IMR-90 (cell line): ENCODE data around the gene NUDT1. TPM values are rescaled to one million over a fixed set of nuclear protein-coding genes. Genes with fewer than 3 reads are reported as not detected.

Experiments
- ATAC-seq: fragments of 200-7000 bp; cut with Tn5 transposase; 2 replicates; pipeline ENCODE4 v1.9.1; 2020; ENCODE audit warnings: low read depth, mild to moderate bottlenecking, moderate library complexity
- BruUV-seq: library from RNA; stranded (reverse); fragments of 400-500 nt; replicated peaks from 2 replicates; lab custom pipeline; 2021; lab: Mats Ljungman, UMichigan
- CTCF ChIA-PET: fragments of 300-600 bp; formaldehyde crosslinking; extraction: SDS; loops from one replicate; lab custom pipeline; 2021; ENCODE audit warnings: antibody characterized with exemption; lab: Yijun Ruan, JAX
- POLR2A ChIA-PET: fragments of 300-600 bp; sonication (Branson Sonifier 250); formaldehyde crosslinking; loops from one replicate; lab custom pipeline; 2022; ENCODE audit warnings: antibody characterized with exemption; ENCODE audit not compliant: unreplicated experiment; lab: Charles Lee
- DNase-seq: peaks from one replicate; pipeline ENCODE4 v3.0.0; 2013
- H2AFZ ChIP-seq: replicated peaks from 2 replicates; pipeline ENCODE3; 2013; ENCODE audit warnings: low read length, mild to moderate bottlenecking; ENCODE audit not compliant: poor library complexity
- H2AK5ac ChIP-seq: 2 replicates; pipeline ENCODE4 v1.6.1; 2013; ENCODE audit warnings: low read depth, low read length, inconsistent platforms
- H2AK9ac ChIP-seq: replicated peaks from 2 replicates; pipeline ENCODE3; 2013; ENCODE audit warnings: mild to moderate bottlenecking, low read depth, low read length, moderate library complexity; ENCODE audit not compliant: poor library complexity
- H2BK120ac ChIP-seq: 2 replicates; pipeline ENCODE4 v1.6.1; 2013; ENCODE audit warnings: low read depth, low read length, inconsistent platforms
- H2BK15ac ChIP-seq: 3 replicates; pipeline ENCODE4 v1.6.1; 2013; ENCODE audit warnings: low read depth, low read length, inconsistent platforms
- H2BK20ac ChIP-seq: 2 replicates; pipeline ENCODE4 v1.6.1; 2013; ENCODE audit warnings: low read depth, mild to moderate bottlenecking, inconsistent platforms, low read length, moderate library complexity
- H2BK5ac ChIP-seq: 2 replicates; pipeline ENCODE4 v1.6.1; 2013; ENCODE audit warnings: mild to moderate bottlenecking, low read depth, low read length, inconsistent platforms; ENCODE audit not compliant: poor library complexity, severe bottlenecking
- H3K14ac ChIP-seq: replicated peaks from 2 replicates; pipeline ENCODE4 v1.6.1; 2013; ENCODE audit warnings: low read depth, low read length, inconsistent platforms
- H3K18ac ChIP-seq: 2 replicates; pipeline ENCODE4 v1.6.1; 2013; ENCODE audit warnings: low read depth, low read length, control low read depth
- H3K23ac ChIP-seq: 2 replicates; pipeline ENCODE4 v1.6.1; 2013; ENCODE audit warnings: low read depth, low read length, inconsistent platforms
- H3K27ac ChIP-seq: 2 replicates; pipeline ENCODE4 v1.5.1; 2013; ENCODE audit warnings: mild to moderate bottlenecking, control low read depth, low read length; ENCODE audit not compliant: insufficient read depth
- H3K27me3 ChIP-seq: 2 replicates; pipeline ENCODE4 v1.6.1; 2013; ENCODE audit warnings: low read length; ENCODE audit not compliant: control insufficient read depth, insufficient read depth
- H3K36me3 ChIP-seq: 2 replicates; pipeline ENCODE4 v1.6.1; 2013; ENCODE audit warnings: low read length, mixed read lengths; ENCODE audit not compliant: control insufficient read depth, insufficient read depth
- H3K4ac ChIP-seq: 2 replicates; pipeline ENCODE4 v1.6.1; 2013; ENCODE audit warnings: low read depth, low read length, inconsistent platforms
- H3K4me1 ChIP-seq: 2 replicates; pipeline ENCODE4 v1.6.1; 2013; ENCODE audit warnings: low read length, mixed read lengths; ENCODE audit not compliant: control insufficient read depth, insufficient read depth
- H3K4me2 ChIP-seq: 2 replicates; pipeline ENCODE4 v1.6.1; 2013; ENCODE audit warnings: low read depth, mild to moderate bottlenecking, control low read depth, low read length, moderate library complexity
- H3K4me3 ChIP-seq: 2 replicates; pipeline ENCODE4 v1.5.1; 2013; ENCODE audit warnings: low read depth, mild to moderate bottlenecking, control low read depth, low read length, moderate library complexity; ENCODE audit not compliant: insufficient read depth
- H3K56ac ChIP-seq: 2 replicates; pipeline ENCODE4 v1.6.1; 2013; ENCODE audit warnings: low read length, inconsistent platforms; ENCODE audit not compliant: insufficient read depth; ENCODE audit errors: extremely low read depth
- H3K79me1 ChIP-seq, 2 experiments: 2 replicates each; pipeline ENCODE4 v1.6.1; 2013; ENCODE audit warnings: low read length in 2 of 2, inconsistent platforms in 1 of 2, low read depth in 1 of 2
- H3K9ac ChIP-seq: 2 replicates; pipeline ENCODE4 v1.6.1; 2013; ENCODE audit warnings: low read depth, low read length, control low read depth
- H3K9me1 ChIP-seq: 2 replicates; pipeline ENCODE4 v1.6.1; 2013; ENCODE audit warnings: low read length, inconsistent platforms; ENCODE audit not compliant: insufficient read depth
- H3K9me3 ChIP-seq: 2 replicates; pipeline ENCODE4 v1.6.1; 2013; ENCODE audit warnings: low read length; ENCODE audit not compliant: control insufficient read depth, insufficient read depth
- H4K20me1 ChIP-seq: 2 replicates; pipeline ENCODE4 v1.6.1; 2013; ENCODE audit warnings: low read length, inconsistent platforms; ENCODE audit not compliant: insufficient read depth
- H4K5ac ChIP-seq: 2 replicates; pipeline ENCODE4 v1.6.1; 2013; ENCODE audit warnings: mild to moderate bottlenecking, low read depth, low read length, control low read depth
- H4K8ac ChIP-seq, 2 experiments: 2 replicates each; pipeline ENCODE4 v1.6.1; 2013; ENCODE audit warnings: low read depth in 2 of 2, low read length in 2 of 2, control low read depth in 1 of 2, inconsistent platforms in 1 of 2
- H4K91ac ChIP-seq: 2 replicates; pipeline ENCODE4 v1.6.1; 2013; ENCODE audit warnings: low read depth, low read length, inconsistent platforms; ENCODE audit not compliant: insufficient read depth
- BHLHE40 ChIP-seq: fragments of 150-350 bp; IDR thresholded peaks from 2 replicates; pipeline ENCODE4 v1.6.1; 2016; ENCODE audit warnings: mild to moderate bottlenecking, low read depth, low read length
- CEBPB ChIP-seq: IDR thresholded peaks from 2 replicates; pipeline ENCODE4 v1.6.1; 2012; ENCODE audit warnings: low read depth, low read length, improper control_type of control experiment
- MAFK ChIP-seq: IDR thresholded peaks from 2 replicates; pipeline ENCODE4 v1.6.1; 2012; ENCODE audit warnings: low read depth, low read length, improper control_type of control experiment
- MAZ ChIP-seq: IDR thresholded peaks from 2 replicates; pipeline ENCODE4 v1.6.1; 2012; ENCODE audit warnings: low read depth, mild to moderate bottlenecking, low read length, improper control_type of control experiment, moderate library complexity, borderline replicate concordance
- MXI1 ChIP-seq: IDR thresholded peaks from 2 replicates; pipeline ENCODE4 v1.6.1; 2012; ENCODE audit warnings: low read depth, mild to moderate bottlenecking, low read length, moderate library complexity, borderline replicate concordance
- NFE2L2 ChIP-seq: fragments of 150-350 bp; IDR thresholded peaks from 2 replicates; pipeline ENCODE4 v1.6.1; 2016; ENCODE audit warnings: low read depth, mild to moderate bottlenecking, low read length
- RCOR1 ChIP-seq: IDR thresholded peaks from 2 replicates; pipeline ENCODE4 v1.6.1; 2012; ENCODE audit warnings: mild to moderate bottlenecking, low read length, improper control_type of control experiment; ENCODE audit not compliant: insufficient replicate concordance
- RFX5 ChIP-seq: IDR thresholded peaks from 2 replicates; pipeline ENCODE4 v1.8.0; 2012; ENCODE audit warnings: low read depth, mild to moderate bottlenecking, low read length, moderate library complexity
- SMC3 ChIP-seq: fragments of 150-350 bp; IDR thresholded peaks from 2 replicates; pipeline ENCODE4 v1.6.1; 2016; ENCODE audit warnings: low read depth, mild to moderate bottlenecking, antibody characterized with exemption, low read length, moderate library complexity
- WGBS, 2 experiments: methylation state at CpG; one replicate each; pipeline versions ENCODE4 v1.1.5 to v1.1.7; 2013; ENCODE audit warnings: missing lambda C conversion rate in 2 of 2; ENCODE audit not compliant: insufficient read length in 1 of 2; ENCODE audit errors: extremely low coverage in 2 of 2; 5-methylcytosine and 5-hydroxymethylcytosine counted together
- dilution Hi-C: fragments of 300-500 bp; cut with HindIII; formaldehyde crosslinking; loops from one replicate; pipeline ENCODE4 v1.14.3; 2018; ENCODE audit warnings: low sequenced_read_pairs; ENCODE audit not compliant: unreplicated experiment
- in situ Hi-C: fragments of 300-500 bp; cut with MboI; formaldehyde crosslinking; loops from 3 replicates; pipeline ENCODE4 v1.14.3; 2019; ENCODE audit warnings: low sequenced_read_pairs, inconsistent platforms, mixed read lengths
- intact Hi-C: fragments of 100-400 bp; cut with micrococcal nuclease; formaldehyde crosslinking; loops from 2 replicates; pipeline ENCODE4 v1.10.0; 2022
- polyA plus RNA-seq, 3 experiments: library from polyadenylated mRNA; depleted of rRNA; stranded (reverse); fragments of >200 nt; gene quantifications; 2 replicates each; pipeline ENCODE4 v1.2.3, GENCODE V29; 2012; ENCODE audit warnings: low replicate concordance in 1 of 3
- total RNA-seq: library from RNA; depleted of rRNA; stranded (reverse); fragments of >200 nt; gene quantifications from 2 replicates; pipeline ENCODE4 v1.2.3, GENCODE V29; 2012
- TF ChIP-seq, protein P1 (sequence below): conservative IDR thresholded peaks from 2 replicates; pipeline ENCODE4 v1.5.1; 2012; ENCODE audit warnings: mild to moderate bottlenecking, low read depth, low read length, improper control_type of control experiment

Gene NUDT1
- total and polyA plus RNA-seq, 2 of the 4 experiments (the other 2 are of a cell fraction), result 33.4 to 49.1 TPM

DNA sequence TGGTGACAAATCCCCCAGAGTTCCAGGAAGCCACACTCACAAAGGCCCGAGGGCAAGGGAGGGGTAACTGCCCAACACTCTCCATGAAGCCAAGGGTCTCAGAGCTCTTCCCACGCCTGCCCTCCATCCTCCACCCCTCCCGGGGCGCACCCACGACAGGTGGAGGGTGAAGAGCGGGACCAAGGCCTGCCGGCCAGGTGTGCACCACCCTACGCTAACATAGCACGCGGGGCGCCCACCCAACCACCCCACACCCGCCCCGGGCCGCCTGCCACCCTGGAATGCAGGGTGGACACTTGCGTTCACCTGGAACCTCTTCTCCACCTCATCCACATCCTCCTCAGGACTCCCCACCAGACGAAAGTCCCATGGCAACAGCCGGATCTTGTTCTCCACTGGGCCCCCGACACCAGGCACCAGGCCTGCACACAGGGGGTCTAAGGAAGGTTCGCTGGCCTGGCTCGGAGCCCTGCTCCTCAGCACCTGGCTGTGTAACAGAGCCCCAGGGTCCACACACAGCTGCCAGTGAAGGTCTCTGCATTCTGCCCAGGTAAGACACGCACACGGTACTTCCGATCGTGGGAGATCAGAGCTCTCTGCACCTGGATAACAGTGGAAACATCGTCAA, 42.0 kb upstream of the NUDT1 start:
- in situ Hi-C loops (loop anchor here (10.0 kb wide), 1 partner anchor 625 kb away; the partner anchor contains the start of gene PSMG3), dilution Hi-C loops (no loop called here), intact Hi-C loops (loop anchor here (10.0 kb wide), 1 partner anchor 95 kb away; no protein-coding TSS in a partner anchor)
- Histone ChIP-seq H4K20me1 (peaks cover 4% of the 10 kb centered on the region), H3K9me3 (no peaks in the 10 kb centered on the region), H3K4ac (no peak overlapping the region), H3K36me3 (peaks cover 21% of the 10 kb centered on the region), H2AK5ac (0 out of 2 replicates have a peak overlapping the region, but pooled peaks have one; percentile 31), H3K4me2 (no peak overlapping the region), H4K91ac (no peak overlapping the region), H4K5ac (no peak overlapping the region), H2BK20ac (no peak overlapping the region), H3K14ac (no peak overlapping the region), H3K23ac (no peak overlapping the region), H3K56ac (no peak overlapping the region), H2BK120ac (no peak overlapping the region), H2BK5ac (no peak overlapping the region), H3K27ac (no peak overlapping the region), H2AFZ (no peak overlapping the region), H3K4me3 (no peak overlapping the region), H4K8ac (no peak overlapping the region), H3K9ac (no peak overlapping the region), H2BK15ac (no peak overlapping the region), H2AK9ac (no peak overlapping the region), H3K4me1 (peaks cover 12% of the 10 kb centered on the region), H3K9me1 (peaks cover 9% of the 10 kb centered on the region), H3K18ac (no peak overlapping the region), H3K79me1 (peaks cover 0 to 32% of the 10 kb centered on the region in 2 experiments), H3K27me3 (no peaks in the 10 kb centered on the region)
- DNase-seq (no peak), ATAC-seq (no peak)
- TF ChIP-seq RCOR1 (no peak), NFE2L2 (no peak), BHLHE40 (no peak), MAZ (no peak), MAFK (no peak), RFX5 (no peak), SMC3 (no peak), CEBPB (no peak), MXI1 (no peak)
- TF ChIP-seq, protein P1, sequence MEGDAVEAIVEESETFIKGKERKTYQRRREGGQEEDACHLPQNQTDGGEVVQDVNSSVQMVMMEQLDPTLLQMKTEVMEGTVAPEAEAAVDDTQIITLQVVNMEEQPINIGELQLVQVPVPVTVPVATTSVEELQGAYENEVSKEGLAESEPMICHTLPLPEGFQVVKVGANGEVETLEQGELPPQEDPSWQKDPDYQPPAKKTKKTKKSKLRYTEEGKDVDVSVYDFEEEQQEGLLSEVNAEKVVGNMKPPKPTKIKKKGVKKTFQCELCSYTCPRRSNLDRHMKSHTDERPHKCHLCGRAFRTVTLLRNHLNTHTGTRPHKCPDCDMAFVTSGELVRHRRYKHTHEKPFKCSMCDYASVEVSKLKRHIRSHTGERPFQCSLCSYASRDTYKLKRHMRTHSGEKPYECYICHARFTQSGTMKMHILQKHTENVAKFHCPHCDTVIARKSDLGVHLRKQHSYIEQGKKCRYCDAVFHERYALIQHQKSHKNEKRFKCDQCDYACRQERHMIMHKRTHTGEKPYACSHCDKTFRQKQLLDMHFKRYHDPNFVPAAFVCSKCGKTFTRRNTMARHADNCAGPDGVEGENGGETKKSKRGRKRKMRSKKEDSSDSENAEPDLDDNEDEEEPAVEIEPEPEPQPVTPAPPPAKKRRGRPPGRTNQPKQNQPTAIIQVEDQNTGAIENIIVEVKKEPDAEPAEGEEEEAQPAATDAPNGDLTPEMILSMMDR, result no peak
- POLR2A ChIA-PET, result no interaction called here
- CTCF ChIA-PET, result no interaction called here
- WGBS, 2 experiments, result 98% methylated on average over 10 of the region's 25 CpGs; no CpG with 5 or more reads in 1 of the 2 experiments
- no TSS peak for BruUV-seq
